GM12891 (cell line): ENCODE data around the gene ROR1.

ENCODE experiments used
- POLR2A ChIP-seq: IDR thresholded peaks from 2 replicates; pipeline ENCODE4 v1.6.1; 2011; ENCODE audit warnings: low read depth, low read length, control low read depth
- POLR2AphosphoS5 ChIP-seq: IDR thresholded peaks from 2 replicates; pipeline ENCODE4 v1.6.1; 2011; ENCODE audit warnings: low read depth, low read length, control low read depth
- SPI1 ChIP-seq: IDR thresholded peaks from 2 replicates; pipeline ENCODE4 v1.6.1; 2011; ENCODE audit warnings: low read depth, low read length, control low read depth

DNA sequence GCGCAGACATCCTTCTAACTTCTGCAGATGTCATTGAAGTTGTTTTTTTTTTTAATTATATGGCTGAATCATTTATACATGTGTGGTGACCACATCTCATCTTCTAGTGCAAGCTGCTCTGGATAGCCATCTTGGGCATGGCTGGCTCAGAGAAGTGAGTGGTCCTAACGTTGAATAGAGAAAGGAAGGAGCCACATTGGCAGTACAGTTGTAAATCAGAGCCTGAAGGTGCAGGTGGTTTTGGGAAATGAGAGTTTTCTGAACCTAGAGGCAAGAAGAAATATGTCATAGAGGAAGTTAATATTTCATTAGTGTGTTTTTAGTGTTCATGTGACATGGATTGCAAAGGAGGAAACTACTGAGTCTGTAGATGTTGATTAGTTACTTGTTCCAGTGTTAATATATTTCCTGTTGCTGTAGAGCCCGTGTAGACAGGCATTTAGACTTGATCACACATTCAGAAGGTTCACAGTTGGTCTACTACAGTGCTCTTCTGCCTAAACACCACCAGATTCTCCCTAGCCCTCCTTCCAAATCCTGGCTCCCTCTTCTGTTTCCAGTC, 163.7 kb downstream of the ROR1 start:
- TF ChIP-seq SPI1 (no peak), POLR2A (no peak), POLR2AphosphoS5 (no peak)
